Measurements from ENCODE around the gene LCN1. TPM values are rescaled to one million over a fixed set of nuclear protein-coding genes. Genes with fewer than 3 reads are reported as not detected.

LCN1 gene
- total RNA-seq, 1 experiment from 2014 or later: not detected

DNA sequence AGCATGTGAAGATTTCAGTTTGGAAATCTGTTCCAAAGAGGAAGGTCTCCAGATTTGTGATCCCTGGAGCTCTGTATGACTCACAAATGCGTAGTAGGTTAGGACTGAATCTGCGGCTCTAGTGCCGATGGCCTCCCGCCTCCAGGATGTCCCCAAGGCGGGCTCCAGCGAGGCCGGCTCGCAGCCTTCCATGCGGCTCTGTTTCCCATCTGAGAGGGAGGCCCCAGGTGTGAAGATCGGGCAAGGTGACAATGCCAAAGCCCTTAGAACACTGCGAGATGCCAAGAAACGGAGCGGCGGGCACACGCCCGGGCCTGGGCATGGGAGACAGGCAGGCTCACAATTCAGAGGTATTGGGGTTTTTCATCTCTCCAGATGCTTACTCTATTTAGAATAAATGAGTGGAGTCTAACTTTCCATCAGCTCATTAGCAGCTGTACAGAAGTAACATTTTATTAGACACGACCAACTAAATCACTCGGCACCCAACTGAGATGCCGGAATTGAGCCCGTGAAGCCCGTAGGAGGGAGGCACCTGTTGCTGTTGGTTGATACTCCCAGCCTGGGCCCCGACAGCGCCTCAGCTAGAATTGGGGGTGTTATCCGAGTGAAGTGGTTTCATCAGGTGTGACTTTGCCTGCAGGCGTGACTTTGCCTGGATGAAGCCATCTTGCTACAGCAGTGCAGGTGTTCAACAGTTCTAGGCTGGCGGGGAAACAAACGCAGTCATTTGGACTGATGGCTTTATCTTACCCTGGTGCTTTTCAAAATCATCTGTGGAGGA, 28.2 kb upstream of the LCN1 start:
- TF ChIP-seq CTCF (conservative IDR thresholded peaks at IDR 0.05): no peak

More for the DNA sequence above, 28.2 kb upstream of the LCN1 start:
- H2BK5ac ChIP-seq (ENCODE audit: insufficient read length, low read length): no peak overlapping the region
- no peak overlapping the region for H2BK12ac ChIP-seq (ENCODE audit: insufficient read length, low read depth, low read length)
- no peak overlapping the region for H2BK15ac ChIP-seq (ENCODE audit: low read depth, low read length)
- H3K56ac ChIP-seq (ENCODE audit: insufficient read length, low read depth, low read length): no peak overlapping the region
- Mint-ChIP-seq H3K9me3 (no peaks in the 10 kb centered on the region), H3K27ac (peak overlapping the region in 1 of 3 experiments; percentile 28; a peak in 1 of 7 replicates), H3K4me3 (no peak overlapping the region), H3K27me3 (ENCODE audit: low read depth) (peaks cover 3% of the 10 kb centered on the region), H3K4me1 (peaks cover 10 to 18% of the 10 kb centered on the region in 2 experiments; a peak in 3 of 4 replicates), H3K36me3 (ENCODE audit: insufficient read depth in 1 of 3, low read depth in 3 of 3) (peaks cover 4 to 14% (median 9%) of the 10 kb centered on the region in 3 experiments; a peak in 6 of 7 replicates)
- H4K20me1 ChIP-seq (ENCODE audit: control insufficient read depth, insufficient read depth, insufficient read length): no peaks in the 10 kb centered on the region
- no peak for DNase-seq
- no peak overlapping the region for H2AFZ ChIP-seq (ENCODE audit: low read length)
- no peak overlapping the region for H3K4me2 ChIP-seq (ENCODE audit: insufficient read depth, insufficient read length, low read length)
- no peak overlapping the region for H3K14ac ChIP-seq (ENCODE audit: insufficient read depth, low read length)
- H3K79me2 ChIP-seq (ENCODE audit: insufficient read depth, low read length): no peaks in the 10 kb centered on the region
- WGBS (ENCODE audit: extremely low coverage, insufficient read length, low lambda C conversion rate): no CpG with 5 or more reads among the region's 27 CpGs
- no peak overlapping the region for H3K23ac ChIP-seq (ENCODE audit: insufficient read length, low read depth, low read length)
- H2BK120ac ChIP-seq (ENCODE audit: low read depth, low read length, poor library complexity, severe bottlenecking): no peak overlapping the region
- no peaks in the 10 kb centered on the region for H3K27me3 ChIP-seq (ENCODE audit: insufficient read depth, low read length)
- H3K27ac ChIP-seq (ENCODE audit: insufficient read length, low read depth, low read length): no peak overlapping the region
- no peak overlapping the region for H2AK5ac ChIP-seq (ENCODE audit: insufficient read length, low read length)
- H3K4ac ChIP-seq (ENCODE audit: low read depth, low read length): no peak overlapping the region
- H3K79me1 ChIP-seq (ENCODE audit: insufficient read depth, low read depth, low read length, poor library complexity, severe bottlenecking): no peaks in the 10 kb centered on the region
- no peak overlapping the region for H4K8ac ChIP-seq (replicated peaks; ENCODE audit: insufficient read length, low read depth, low read length)
- H3T11ph ChIP-seq (ENCODE audit: low read length): no peak overlapping the region
- H3K23me2 ChIP-seq (ENCODE audit: insufficient read length, low read depth, low read length, poor library complexity, severe bottlenecking): no peaks in the 10 kb centered on the region
- H3K9me3 ChIP-seq (ENCODE audit: control insufficient read depth, low read depth, low read length): no peaks in the 10 kb centered on the region
- no peak overlapping the region for H4K5ac ChIP-seq (ENCODE audit: insufficient read length, low read depth, low read length)
- no peak overlapping the region for H3K9ac ChIP-seq (ENCODE audit: extremely low read depth, insufficient read length, low read length)
- no peak overlapping the region for H2BK20ac ChIP-seq (ENCODE audit: low read depth, low read length, poor library complexity, severe bottlenecking)
- no peaks in the 10 kb centered on the region for H3K4me1 ChIP-seq (ENCODE audit: insufficient read depth, low read length)
- no peak overlapping the region for H4K91ac ChIP-seq (ENCODE audit: insufficient read length, low read depth, low read length)
- no peak overlapping the region for H3K18ac ChIP-seq (ENCODE audit: insufficient read length, low read depth, low read length)
